Measurements from ENCODE around the gene FAM110A. TPM values are rescaled to one million over a fixed set of nuclear protein-coding genes. Genes with fewer than 3 reads are reported as not detected.
A peak's percentile ranks its signal among the peaks of the same experiment; 100 is the strongest.

Gene FAM110A
- total RNA-seq, 1 donor from 2014 or later: 14.3 TPM

GRCh38 chr20:841568-842546, 8.3 kb downstream of the FAM110A start:
- Mint-ChIP-seq H3K36me3 (no peaks in the 10 kb centered on the region), H3K4me3 (peak overlapping the region; percentile 89), H3K27ac (peak overlapping the region; percentile 75), H3K27me3 (peaks cover 25% of the 10 kb centered on the region), H3K4me1 (ENCODE audit: unreplicated experiment) (peaks cover 18% of the 10 kb centered on the region), H3K9me3 (no peaks in the 10 kb centered on the region)
- DNase-seq (ENCODE audit: extremely low spot score, unreplicated experiment): no peak
- TF ChIP-seq CTCF (conservative IDR thresholded peaks at IDR 0.05): no peak

- no peak for TF ChIP-seq CTCF (conservative IDR thresholded peaks at IDR 0.05)
- H3K9me3 Mint-ChIP-seq: no peaks in the 10 kb centered on the region
- H3K4me3 Mint-ChIP-seq: peak overlapping the region; percentile 67
- H3K27me3 Mint-ChIP-seq: peaks cover 25% of the 10 kb centered on the region
- no peak for DNase-seq (ENCODE audit: extremely low spot score, unreplicated experiment)
- H3K4me1 Mint-ChIP-seq (ENCODE audit: unreplicated experiment): peaks cover 22% of the 10 kb centered on the region
- H3K36me3 Mint-ChIP-seq: no peaks in the 10 kb centered on the region
- peak overlapping the region; percentile 25 for H3K27ac Mint-ChIP-seq
Observed at GRCh38 chr20:842547-842940, 9.0 kb downstream of the FAM110A start.

GRCh38 chr20:843912-844311, 10.4 kb downstream of the FAM110A start:
- DNase-seq (ENCODE audit: extremely low spot score, unreplicated experiment): no peak
- H3K9me3 Mint-ChIP-seq: no peaks in the 10 kb centered on the region
- H3K4me1 Mint-ChIP-seq (ENCODE audit: unreplicated experiment): peaks cover 22% of the 10 kb centered on the region
- H3K27ac Mint-ChIP-seq: peak overlapping the region; percentile 82
- peak overlapping the region; percentile 84 for H3K4me3 Mint-ChIP-seq
- H3K36me3 Mint-ChIP-seq: no peaks in the 10 kb centered on the region
- H3K27me3 Mint-ChIP-seq: peaks cover 22% of the 10 kb centered on the region
- TF ChIP-seq CTCF (conservative IDR thresholded peaks at IDR 0.05): no peak

- Mint-ChIP-seq H3K4me3 (peak overlapping the region; percentile 84), H3K4me1 (ENCODE audit: unreplicated experiment) (peaks cover 22% of the 10 kb centered on the region), H3K9me3 (no peaks in the 10 kb centered on the region), H3K27ac (peak overlapping the region; percentile 82), H3K27me3 (peaks cover 22% of the 10 kb centered on the region), H3K36me3 (no peaks in the 10 kb centered on the region)
- no peak for TF ChIP-seq CTCF (conservative IDR thresholded peaks at IDR 0.05)
- peak; percentile 86 for DNase-seq (ENCODE audit: extremely low spot score, unreplicated experiment)
Observed at GRCh38 chr20:844473-845225, 11.1 kb downstream of the FAM110A start.

GRCh38 chr20:845226-845868, 11.8 kb downstream of the FAM110A start:
- DNase-seq (ENCODE audit: extremely low spot score, unreplicated experiment): no peak
- Mint-ChIP-seq H3K27me3 (peaks cover 18% of the 10 kb centered on the region), H3K4me3 (no peak overlapping the region), H3K36me3 (no peaks in the 10 kb centered on the region), H3K9me3 (no peaks in the 10 kb centered on the region), H3K27ac (no peak overlapping the region), H3K4me1 (ENCODE audit: unreplicated experiment) (peaks cover 22% of the 10 kb centered on the region)
- TF ChIP-seq CTCF (conservative IDR thresholded peaks at IDR 0.05): no peak
